OCI-LY7 (cell line): ENCODE measurements around the gene ANKH.

ENCODE experiments used
- EZH2phosphoT487 ChIP-seq: fragments of 200-600 bp; sonication (generic); IDR thresholded peaks from 2 replicates; pipeline ENCODE4 v1.6.1; 2018; ENCODE audit warnings: low read depth, borderline replicate concordance, mild to moderate bottlenecking, mixed run types, antibody characterized with exemption, low read length, moderate library complexity, mixed read lengths
- TF ChIP-seq, protein P1 (sequence below): fragments of 200-600 bp; sonication (generic); conservative IDR thresholded peaks from 2 replicates; pipeline ENCODE4 v1.5.1; 2014; ENCODE audit warnings: mild to moderate bottlenecking, antibody characterized with exemption, low read length, moderate library complexity, mixed read lengths

DNA sequence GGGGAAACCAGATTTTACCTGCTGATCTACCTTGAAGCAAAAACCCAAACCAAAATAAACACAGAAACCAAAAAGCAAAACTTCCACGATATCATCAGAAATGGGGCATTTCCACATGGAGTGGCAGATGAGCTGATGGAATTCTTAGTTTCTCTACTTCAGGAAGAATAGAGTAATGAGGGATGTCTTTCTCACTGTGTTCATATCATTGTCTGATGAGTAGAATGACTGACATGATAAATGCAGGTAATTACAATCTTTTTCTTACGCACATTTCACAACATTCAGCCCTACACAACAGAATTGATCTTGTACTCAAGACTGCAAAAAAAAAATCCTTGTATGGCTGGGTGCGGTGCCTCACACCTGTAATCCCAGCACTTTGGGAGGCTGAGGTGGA, 23.2 kb upstream of the ANKH start:
- TF ChIP-seq, protein P1, sequence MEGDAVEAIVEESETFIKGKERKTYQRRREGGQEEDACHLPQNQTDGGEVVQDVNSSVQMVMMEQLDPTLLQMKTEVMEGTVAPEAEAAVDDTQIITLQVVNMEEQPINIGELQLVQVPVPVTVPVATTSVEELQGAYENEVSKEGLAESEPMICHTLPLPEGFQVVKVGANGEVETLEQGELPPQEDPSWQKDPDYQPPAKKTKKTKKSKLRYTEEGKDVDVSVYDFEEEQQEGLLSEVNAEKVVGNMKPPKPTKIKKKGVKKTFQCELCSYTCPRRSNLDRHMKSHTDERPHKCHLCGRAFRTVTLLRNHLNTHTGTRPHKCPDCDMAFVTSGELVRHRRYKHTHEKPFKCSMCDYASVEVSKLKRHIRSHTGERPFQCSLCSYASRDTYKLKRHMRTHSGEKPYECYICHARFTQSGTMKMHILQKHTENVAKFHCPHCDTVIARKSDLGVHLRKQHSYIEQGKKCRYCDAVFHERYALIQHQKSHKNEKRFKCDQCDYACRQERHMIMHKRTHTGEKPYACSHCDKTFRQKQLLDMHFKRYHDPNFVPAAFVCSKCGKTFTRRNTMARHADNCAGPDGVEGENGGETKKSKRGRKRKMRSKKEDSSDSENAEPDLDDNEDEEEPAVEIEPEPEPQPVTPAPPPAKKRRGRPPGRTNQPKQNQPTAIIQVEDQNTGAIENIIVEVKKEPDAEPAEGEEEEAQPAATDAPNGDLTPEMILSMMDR, result no peak
- TF ChIP-seq EZH2phosphoT487, result no peak
